SK-N-SH treated with all-trans-retinoic acid at 6 μM for 48 hours (cell line): ENCODE data around the gene VSTM4.

Source experiments
- ATAC-seq: fragments of 200-7000 bp; cut with Tn5 transposase; 3 replicates; pipeline ENCODE4 v1.9.1; 2020; ENCODE audit warnings: mild to moderate bottlenecking, moderate library complexity
- ARNTL ChIP-seq: fragments of 450-650 bp; formaldehyde crosslinking; IDR thresholded peaks from 2 replicates; pipeline ENCODE4 v1.5.0; 2020; ENCODE audit warnings: low read depth, mild to moderate bottlenecking, moderate library complexity, borderline replicate concordance
- BACH2 ChIP-seq: fragments of 250-450 bp; sonication (Bioruptor Pico); IDR thresholded peaks from 2 replicates; pipeline ENCODE4 v1.9.0; 2021; ENCODE audit warnings: mild to moderate bottlenecking, borderline replicate concordance
- ESRRG ChIP-seq: fragments of 250-450 bp; sonication (Bioruptor Pico); IDR thresholded peaks from 2 replicates; pipeline ENCODE4 v1.6.1; 2021; ENCODE audit warnings: mild to moderate bottlenecking
- GLIS3 ChIP-seq: fragments of 250-450 bp; sonication (Bioruptor Pico); IDR thresholded peaks from 2 replicates; pipeline ENCODE4 v1.5.0; 2020; ENCODE audit warnings: mild to moderate bottlenecking, moderate library complexity
- ISL1 ChIP-seq: fragments of 250-450 bp; sonication (Bioruptor Pico); IDR thresholded peaks from 2 replicates; pipeline ENCODE4 v2.1.2; 2022; ENCODE audit warnings: mild to moderate bottlenecking, moderate library complexity
- OSR1 ChIP-seq: fragments of 250-450 bp; sonication (Bioruptor Pico); IDR thresholded peaks from 2 replicates; pipeline ENCODE4 v1.8.0; 2022; ENCODE audit warnings: moderate library complexity, mild to moderate bottlenecking, inconsistent platforms
- POU6F1 ChIP-seq: fragments of 250-450 bp; sonication (Bioruptor Pico); IDR thresholded peaks from 2 replicates; pipeline ENCODE4 v1.8.0; 2021; ENCODE audit warnings: low read depth, mild to moderate bottlenecking, moderate library complexity, borderline replicate concordance
- PPARA ChIP-seq: fragments of 250-450 bp; sonication (Bioruptor Pico); IDR thresholded peaks from 2 replicates; pipeline ENCODE4 v1.5.0; 2020; ENCODE audit warnings: mild to moderate bottlenecking, borderline replicate concordance
- SNAI2 ChIP-seq: fragments of 250-450 bp; sonication (Bioruptor Pico); IDR thresholded peaks from 2 replicates; pipeline ENCODE4 v1.5.0; 2020; ENCODE audit warnings: mild to moderate bottlenecking, moderate library complexity
- ZC3H10 ChIP-seq: fragments of 250-450 bp; sonication (Bioruptor Pico); IDR thresholded peaks from 2 replicates; pipeline ENCODE4 v1.5.1; 2021; ENCODE audit warnings: mild to moderate bottlenecking, moderate library complexity
- ZFP30 ChIP-seq: fragments of 450-650 bp; formaldehyde crosslinking; IDR thresholded peaks from 2 replicates; pipeline ENCODE4 v1.5.0; 2022; ENCODE audit warnings: mild to moderate bottlenecking, moderate library complexity
- ZNF565 ChIP-seq: fragments of 450-650 bp; formaldehyde crosslinking; conservative IDR thresholded peaks from 2 replicates; pipeline ENCODE4 v1.5.0; 2020; ENCODE audit warnings: low read depth, mild to moderate bottlenecking, moderate library complexity
- ZNF70 ChIP-seq: fragments of 450-650 bp; formaldehyde crosslinking; IDR thresholded peaks from 2 replicates; pipeline ENCODE4 v1.5.0; 2020; ENCODE audit warnings: mild to moderate bottlenecking, moderate library complexity
- ZNF8 ChIP-seq: fragments of 450-650 bp; formaldehyde crosslinking; IDR thresholded peaks from 2 replicates; pipeline ENCODE4 v1.5.0; 2020; ENCODE audit warnings: mild to moderate bottlenecking, moderate library complexity
- TF ChIP-seq, protein P1 (sequence below): fragments of 250-450 bp; sonication (Bioruptor Pico); IDR thresholded peaks from 2 replicates; pipeline ENCODE4 v1.8.0; 2020; ENCODE audit warnings: mild to moderate bottlenecking, moderate library complexity, borderline replicate concordance
- TF ChIP-seq, protein P2 (sequence below): fragments of 250-450 bp; sonication (Bioruptor Pico); IDR thresholded peaks from 2 replicates; pipeline ENCODE4 v1.5.1; 2021; ENCODE audit warnings: mild to moderate bottlenecking, moderate library complexity
- TF ChIP-seq, protein P3 (sequence below): fragments of 250-450 bp; sonication (Bioruptor Pico); IDR thresholded peaks from 2 replicates; pipeline ENCODE4 v1.5.0; 2020; ENCODE audit warnings: mild to moderate bottlenecking, moderate library complexity

Gene VSTM4

DNA sequence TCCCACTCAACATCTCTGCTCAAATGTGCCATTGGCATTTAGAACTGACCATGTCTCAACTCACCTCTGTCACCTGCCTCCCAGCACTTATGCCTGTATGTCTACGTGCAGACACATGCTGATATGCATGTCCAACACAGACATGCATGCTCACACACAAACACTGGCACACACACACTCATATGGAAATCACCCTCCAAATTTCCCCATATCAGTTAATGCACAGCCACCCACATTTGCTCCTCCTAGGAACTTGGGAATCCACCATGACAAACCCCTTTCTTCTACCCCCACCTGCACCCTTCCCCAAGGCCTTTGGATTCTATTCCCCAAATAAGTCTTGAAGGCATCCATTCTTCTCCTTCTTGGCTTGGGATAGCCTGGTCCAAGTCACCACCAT lies 14.1 kb upstream of the VSTM4 start:
- TF ChIP-seq ZNF8 (CRISPR knock-in tag) (no peak), ZC3H10 (CRISPR knock-in tag) (no peak), ISL1 (CRISPR knock-in tag) (no peak), GLIS3 (CRISPR knock-in tag) (no peak), ARNTL (CRISPR knock-in tag) (no peak), ZFP30 (CRISPR knock-in tag) (no peak)
- TF ChIP-seq, protein P1, sequence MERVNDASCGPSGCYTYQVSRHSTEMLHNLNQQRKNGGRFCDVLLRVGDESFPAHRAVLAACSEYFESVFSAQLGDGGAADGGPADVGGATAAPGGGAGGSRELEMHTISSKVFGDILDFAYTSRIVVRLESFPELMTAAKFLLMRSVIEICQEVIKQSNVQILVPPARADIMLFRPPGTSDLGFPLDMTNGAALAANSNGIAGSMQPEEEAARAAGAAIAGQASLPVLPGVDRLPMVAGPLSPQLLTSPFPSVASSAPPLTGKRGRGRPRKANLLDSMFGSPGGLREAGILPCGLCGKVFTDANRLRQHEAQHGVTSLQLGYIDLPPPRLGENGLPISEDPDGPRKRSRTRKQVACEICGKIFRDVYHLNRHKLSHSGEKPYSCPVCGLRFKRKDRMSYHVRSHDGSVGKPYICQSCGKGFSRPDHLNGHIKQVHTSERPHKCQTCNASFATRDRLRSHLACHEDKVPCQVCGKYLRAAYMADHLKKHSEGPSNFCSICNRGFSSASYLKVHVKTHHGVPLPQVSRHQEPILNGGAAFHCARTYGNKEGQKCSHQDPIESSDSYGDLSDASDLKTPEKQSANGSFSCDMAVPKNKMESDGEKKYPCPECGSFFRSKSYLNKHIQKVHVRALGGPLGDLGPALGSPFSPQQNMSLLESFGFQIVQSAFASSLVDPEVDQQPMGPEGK (CRISPR knock-in tag): no peak
- TF ChIP-seq, protein P2, sequence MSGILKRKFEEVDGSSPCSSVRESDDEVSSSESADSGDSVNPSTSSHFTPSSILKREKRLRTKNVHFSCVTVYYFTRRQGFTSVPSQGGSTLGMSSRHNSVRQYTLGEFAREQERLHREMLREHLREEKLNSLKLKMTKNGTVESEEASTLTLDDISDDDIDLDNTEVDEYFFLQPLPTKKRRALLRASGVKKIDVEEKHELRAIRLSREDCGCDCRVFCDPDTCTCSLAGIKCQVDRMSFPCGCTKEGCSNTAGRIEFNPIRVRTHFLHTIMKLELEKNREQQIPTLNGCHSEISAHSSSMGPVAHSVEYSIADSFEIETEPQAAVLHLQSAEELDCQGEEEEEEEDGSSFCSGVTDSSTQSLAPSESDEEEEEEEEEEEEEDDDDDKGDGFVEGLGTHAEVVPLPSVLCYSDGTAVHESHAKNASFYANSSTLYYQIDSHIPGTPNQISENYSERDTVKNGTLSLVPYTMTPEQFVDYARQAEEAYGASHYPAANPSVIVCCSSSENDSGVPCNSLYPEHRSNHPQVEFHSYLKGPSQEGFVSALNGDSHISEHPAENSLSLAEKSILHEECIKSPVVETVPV (CRISPR knock-in tag): no peak
- ATAC-seq: no peak

GRCh38 chr10:49128854-49129253 lies 13.5 kb upstream of the VSTM4 start:
- ATAC-seq: no peak
- TF ChIP-seq ZNF8 (CRISPR knock-in tag): no peak
- TF ChIP-seq, protein P2 (CRISPR knock-in tag): no peak
- TF ChIP-seq, protein P3, sequence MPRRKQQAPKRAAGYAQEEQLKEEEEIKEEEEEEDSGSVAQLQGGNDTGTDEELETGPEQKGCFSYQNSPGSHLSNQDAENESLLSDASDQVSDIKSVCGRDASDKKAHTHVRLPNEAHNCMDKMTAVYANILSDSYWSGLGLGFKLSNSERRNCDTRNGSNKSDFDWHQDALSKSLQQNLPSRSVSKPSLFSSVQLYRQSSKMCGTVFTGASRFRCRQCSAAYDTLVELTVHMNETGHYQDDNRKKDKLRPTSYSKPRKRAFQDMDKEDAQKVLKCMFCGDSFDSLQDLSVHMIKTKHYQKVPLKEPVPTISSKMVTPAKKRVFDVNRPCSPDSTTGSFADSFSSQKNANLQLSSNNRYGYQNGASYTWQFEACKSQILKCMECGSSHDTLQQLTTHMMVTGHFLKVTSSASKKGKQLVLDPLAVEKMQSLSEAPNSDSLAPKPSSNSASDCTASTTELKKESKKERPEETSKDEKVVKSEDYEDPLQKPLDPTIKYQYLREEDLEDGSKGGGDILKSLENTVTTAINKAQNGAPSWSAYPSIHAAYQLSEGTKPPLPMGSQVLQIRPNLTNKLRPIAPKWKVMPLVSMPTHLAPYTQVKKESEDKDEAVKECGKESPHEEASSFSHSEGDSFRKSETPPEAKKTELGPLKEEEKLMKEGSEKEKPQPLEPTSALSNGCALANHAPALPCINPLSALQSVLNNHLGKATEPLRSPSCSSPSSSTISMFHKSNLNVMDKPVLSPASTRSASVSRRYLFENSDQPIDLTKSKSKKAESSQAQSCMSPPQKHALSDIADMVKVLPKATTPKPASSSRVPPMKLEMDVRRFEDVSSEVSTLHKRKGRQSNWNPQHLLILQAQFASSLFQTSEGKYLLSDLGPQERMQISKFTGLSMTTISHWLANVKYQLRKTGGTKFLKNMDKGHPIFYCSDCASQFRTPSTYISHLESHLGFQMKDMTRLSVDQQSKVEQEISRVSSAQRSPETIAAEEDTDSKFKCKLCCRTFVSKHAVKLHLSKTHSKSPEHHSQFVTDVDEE (CRISPR knock-in tag): no peak
- TF ChIP-seq ARNTL (CRISPR knock-in tag): no peak
- TF ChIP-seq GLIS3 (CRISPR knock-in tag): no peak
- no peak for TF ChIP-seq ESRRG (CRISPR knock-in tag)
- no peak for TF ChIP-seq SNAI2 (CRISPR knock-in tag)
- TF ChIP-seq POU6F1 (CRISPR knock-in tag): no peak

DNA sequence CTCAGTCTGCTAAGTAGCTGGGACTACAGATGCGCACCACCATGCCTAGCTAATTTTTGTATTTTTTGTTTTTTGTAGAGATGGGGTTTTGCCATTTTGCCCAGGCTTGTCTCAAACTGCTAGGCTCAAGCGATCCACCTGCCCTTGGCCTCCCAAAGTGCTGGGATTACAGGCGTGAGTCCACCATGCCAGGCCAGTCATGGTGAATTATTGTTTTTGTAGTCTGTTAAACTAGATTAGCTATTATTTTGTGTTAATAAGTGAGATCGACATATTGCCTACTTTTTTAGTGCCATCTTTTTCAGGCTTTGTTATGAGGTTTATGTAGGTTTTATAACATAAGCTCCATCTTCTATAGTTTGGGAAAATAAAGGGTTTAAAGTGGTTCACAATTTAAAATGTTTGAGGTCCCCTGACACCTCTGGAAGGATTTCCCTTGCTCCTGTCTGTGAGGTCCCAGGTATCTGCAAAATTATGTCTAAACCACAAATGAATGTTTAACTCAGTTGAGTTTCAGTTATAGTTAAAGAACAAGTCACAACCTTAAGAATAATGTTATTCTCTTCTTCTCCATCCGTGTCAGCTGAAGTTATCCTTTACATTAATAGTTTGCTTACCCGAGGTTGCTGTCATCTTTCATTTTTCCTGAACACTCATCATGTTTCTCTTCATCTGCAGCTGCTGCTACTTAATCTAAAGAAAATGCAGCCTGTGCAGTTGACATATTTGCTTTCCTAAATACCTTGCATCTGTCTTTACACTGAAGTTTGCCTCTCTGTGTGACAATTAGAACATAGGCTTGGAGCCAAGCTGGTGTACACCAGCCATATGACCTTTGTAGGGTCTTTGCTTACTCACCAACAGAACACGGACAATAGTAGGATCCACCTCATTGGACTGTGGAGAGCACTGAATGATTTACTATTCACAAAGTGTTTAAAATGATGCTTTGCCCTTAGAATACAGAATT lies 8.9 kb upstream of the VSTM4 start:
- no peak for TF ChIP-seq POU6F1 (CRISPR knock-in tag)
- no peak for TF ChIP-seq ZNF8 (CRISPR knock-in tag)
- no peak for TF ChIP-seq ZFP30 (CRISPR knock-in tag)
- TF ChIP-seq OSR1 (CRISPR knock-in tag): no peak
- TF ChIP-seq ISL1 (CRISPR knock-in tag): no peak
- no peak for TF ChIP-seq PPARA (CRISPR knock-in tag)
- no peak for TF ChIP-seq ZNF565 (CRISPR knock-in tag)
- TF ChIP-seq ZNF70 (CRISPR knock-in tag): no peak
- TF ChIP-seq, protein P3 (CRISPR knock-in tag): no peak
- TF ChIP-seq ESRRG (CRISPR knock-in tag): no peak
- TF ChIP-seq BACH2: no peak
- no peak for TF ChIP-seq ARNTL (CRISPR knock-in tag)
- no peak for TF ChIP-seq GLIS3 (CRISPR knock-in tag)
- no peak for ATAC-seq
